IMR-90 (cell line): ENCODE results near the gene NHSL2.

Source experiments
- BHLHE40 ChIP-seq: fragments of 150-350 bp; IDR thresholded peaks from 2 replicates; pipeline ENCODE4 v1.6.1; 2016; ENCODE audit warnings: mild to moderate bottlenecking, low read depth, low read length
- CTCF ChIP-seq: conservative IDR thresholded peaks from 2 replicates; pipeline ENCODE4 v1.5.1; 2012; ENCODE audit warnings: mild to moderate bottlenecking, low read depth, low read length, improper control_type of control experiment
- MXI1 ChIP-seq: IDR thresholded peaks from 2 replicates; pipeline ENCODE4 v1.6.1; 2012; ENCODE audit warnings: low read depth, mild to moderate bottlenecking, low read length, moderate library complexity, borderline replicate concordance
- POLR2A ChIP-seq: IDR thresholded peaks from 2 replicates; pipeline ENCODE4 v1.6.1; 2012; ENCODE audit warnings: mild to moderate bottlenecking, low read depth, low read length
- RFX5 ChIP-seq: IDR thresholded peaks from 2 replicates; pipeline ENCODE4 v1.8.0; 2012; ENCODE audit warnings: low read depth, mild to moderate bottlenecking, low read length, moderate library complexity
- SMC3 ChIP-seq: fragments of 150-350 bp; IDR thresholded peaks from 2 replicates; pipeline ENCODE4 v1.6.1; 2016; ENCODE audit warnings: low read depth, mild to moderate bottlenecking, antibody characterized with exemption, low read length, moderate library complexity

GRCh38 chrX:72043636-72044035 lies 133.0 kb downstream of the NHSL2 start:
- TF ChIP-seq POLR2A, result no peak
- TF ChIP-seq CTCF, result no peak
- no peak for TF ChIP-seq MXI1
- no peak for TF ChIP-seq BHLHE40
- TF ChIP-seq SMC3, result no peak
- TF ChIP-seq RFX5, result no peak
